Measurements from ENCODE around the gene MSH4. TPM values are rescaled to one million over a fixed set of nuclear protein-coding genes. Genes with fewer than 3 reads are reported as not detected.
"Not testable (repeated sequence)": the region's sequence is repeated elsewhere in the genome, so short reads cannot be mapped to it uniquely, and the experiment has no call there.

MSH4 gene
- under 1 TPM in 2 of 4 donors, not detected in 2; 0.67 to 0.93 TPM for total RNA-seq

DNA sequence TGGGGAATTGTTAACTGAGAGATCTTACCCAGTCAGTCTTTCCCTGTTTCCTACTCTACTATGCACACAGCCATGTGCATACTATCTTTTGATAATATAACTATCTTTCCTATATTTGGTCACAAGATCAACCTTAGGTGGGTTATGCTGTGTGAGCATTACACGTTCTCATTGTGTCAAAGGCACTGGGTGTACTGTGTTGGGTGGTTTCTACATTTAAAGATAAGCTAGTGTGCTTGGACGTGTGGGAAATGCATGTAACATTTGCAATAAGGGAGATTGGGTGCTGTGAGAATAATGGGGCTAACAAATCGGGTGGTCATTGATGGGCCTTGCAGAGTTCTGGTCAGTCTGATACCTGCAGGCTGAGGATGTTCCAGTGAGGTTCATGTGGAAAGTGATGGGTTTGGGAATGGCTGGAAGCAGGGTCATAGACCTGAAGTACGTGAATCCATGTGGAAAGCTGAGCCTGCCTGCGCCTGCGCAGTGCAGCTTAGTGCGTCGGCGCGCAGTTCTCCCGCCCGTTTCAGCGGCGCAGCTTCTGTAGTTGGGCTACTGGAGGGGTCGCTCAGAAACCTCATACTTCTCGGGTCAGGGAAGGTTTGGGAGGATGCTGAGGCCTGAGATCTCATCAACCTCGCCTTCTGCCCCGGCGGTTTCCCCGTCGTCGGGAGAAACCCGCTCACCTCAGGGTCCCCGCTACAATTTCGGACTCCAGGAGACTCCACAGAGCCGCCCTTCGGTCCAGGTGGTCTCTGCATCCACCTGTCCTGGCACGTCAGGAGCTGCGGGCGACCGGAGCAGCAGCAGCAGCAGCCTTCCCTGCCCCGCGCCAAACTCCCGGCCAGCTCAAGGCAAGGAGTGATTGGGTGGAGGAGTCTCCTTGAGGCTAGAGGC is at the start of gene MSH4:
MSH4 (plus strand) TSS at position 507 of the 897 bp plus-strand sequence; CDS start at position 611, 104 bp downstream.
- no peak within 1 kb of the TSS for H3K4me3 ChIP-seq
- peak; percentile 22 for ATAC-seq
- WGBS, 2 donors (ENCODE audit: low coverage in 1 of 2) = 68 to 81% methylated on average over 15 to 16 of the region's 34 CpGs
- H3K4me1 ChIP-seq = peaks cover 0 to under 1% (median 0%) of the 10 kb centered on the region in 3 donors
- no peaks in the 10 kb centered on the region for H3K27me3 ChIP-seq
- H3K36me3 ChIP-seq = peaks cover 12 to 71% of the 10 kb centered on the region in 2 donors
- H3K9me3 ChIP-seq = no peaks in the 10 kb centered on the region
- no peak within 1 kb of the TSS for H3K27ac ChIP-seq
- TF ChIP-seq EP300 (IDR thresholded peaks at IDR 0.05) = no peak
- TF ChIP-seq, protein P1, sequence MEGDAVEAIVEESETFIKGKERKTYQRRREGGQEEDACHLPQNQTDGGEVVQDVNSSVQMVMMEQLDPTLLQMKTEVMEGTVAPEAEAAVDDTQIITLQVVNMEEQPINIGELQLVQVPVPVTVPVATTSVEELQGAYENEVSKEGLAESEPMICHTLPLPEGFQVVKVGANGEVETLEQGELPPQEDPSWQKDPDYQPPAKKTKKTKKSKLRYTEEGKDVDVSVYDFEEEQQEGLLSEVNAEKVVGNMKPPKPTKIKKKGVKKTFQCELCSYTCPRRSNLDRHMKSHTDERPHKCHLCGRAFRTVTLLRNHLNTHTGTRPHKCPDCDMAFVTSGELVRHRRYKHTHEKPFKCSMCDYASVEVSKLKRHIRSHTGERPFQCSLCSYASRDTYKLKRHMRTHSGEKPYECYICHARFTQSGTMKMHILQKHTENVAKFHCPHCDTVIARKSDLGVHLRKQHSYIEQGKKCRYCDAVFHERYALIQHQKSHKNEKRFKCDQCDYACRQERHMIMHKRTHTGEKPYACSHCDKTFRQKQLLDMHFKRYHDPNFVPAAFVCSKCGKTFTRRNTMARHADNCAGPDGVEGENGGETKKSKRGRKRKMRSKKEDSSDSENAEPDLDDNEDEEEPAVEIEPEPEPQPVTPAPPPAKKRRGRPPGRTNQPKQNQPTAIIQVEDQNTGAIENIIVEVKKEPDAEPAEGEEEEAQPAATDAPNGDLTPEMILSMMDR (IDR thresholded peaks at IDR 0.05) = no peak
- no peak for TF ChIP-seq POLR2A (IDR thresholded peaks at IDR 0.05)
- TF ChIP-seq POLR2AphosphoS5 (IDR thresholded peaks at IDR 0.05) = no peak

DNA sequence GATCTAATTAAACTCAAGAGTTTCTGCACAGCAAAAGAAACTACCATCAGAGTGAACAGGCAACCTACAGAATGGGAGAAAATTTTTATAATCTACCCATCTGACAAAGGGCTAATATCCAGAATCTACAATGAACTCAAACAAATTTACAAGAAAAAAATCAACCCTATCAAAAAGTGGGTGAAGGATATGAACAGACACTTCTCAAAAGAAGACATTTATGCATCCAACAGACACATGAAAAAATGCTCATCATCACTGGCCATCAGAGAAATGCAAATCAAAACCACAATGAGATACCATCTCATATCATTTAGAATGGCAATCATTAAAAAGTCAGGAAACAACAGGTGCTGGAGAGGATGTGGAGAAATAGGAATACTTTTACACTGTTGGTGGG is 39.5 kb upstream of the MSH4 start:
- not testable (repeated sequence) for H3K4me1 ChIP-seq, H3K4me3 ChIP-seq, H3K27me3 ChIP-seq, H3K9me3 ChIP-seq, H3K27ac ChIP-seq, ATAC-seq
- H3K36me3 ChIP-seq = peaks cover 0 to 42% of the 10 kb centered on the region in 2 donors

DNA sequence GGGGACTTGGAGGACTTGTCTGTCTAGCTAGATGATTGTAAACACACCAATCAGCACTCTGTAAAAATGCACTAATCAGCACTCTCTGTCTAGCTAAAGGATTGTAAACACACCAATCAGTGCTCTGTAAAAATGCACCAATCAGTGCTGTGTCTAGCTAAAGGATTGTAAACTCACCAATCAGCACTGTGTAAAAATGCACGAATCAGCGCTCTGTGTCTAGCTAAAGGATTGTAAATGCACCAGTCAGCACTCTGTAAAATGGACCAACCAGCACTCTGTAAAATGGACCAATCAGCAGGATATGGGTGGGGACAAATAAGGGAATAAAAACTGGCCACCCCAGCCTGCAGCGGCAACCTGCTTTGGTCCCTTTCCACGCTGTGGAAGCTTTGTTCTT is 38.1 kb upstream of the MSH4 start:
- H3K4me3 ChIP-seq, H3K27ac ChIP-seq, H3K27me3 ChIP-seq, H3K9me3 ChIP-seq, H3K4me1 ChIP-seq, ATAC-seq: not testable (repeated sequence)
- WGBS, 2 donors (ENCODE audit: low coverage in 1 of 2) = 65 to 100% methylated on average over 2 to 3 of the region's 4 CpGs
- peaks cover 0 to 29% of the 10 kb centered on the region in 2 donors for H3K36me3 ChIP-seq

DNA sequence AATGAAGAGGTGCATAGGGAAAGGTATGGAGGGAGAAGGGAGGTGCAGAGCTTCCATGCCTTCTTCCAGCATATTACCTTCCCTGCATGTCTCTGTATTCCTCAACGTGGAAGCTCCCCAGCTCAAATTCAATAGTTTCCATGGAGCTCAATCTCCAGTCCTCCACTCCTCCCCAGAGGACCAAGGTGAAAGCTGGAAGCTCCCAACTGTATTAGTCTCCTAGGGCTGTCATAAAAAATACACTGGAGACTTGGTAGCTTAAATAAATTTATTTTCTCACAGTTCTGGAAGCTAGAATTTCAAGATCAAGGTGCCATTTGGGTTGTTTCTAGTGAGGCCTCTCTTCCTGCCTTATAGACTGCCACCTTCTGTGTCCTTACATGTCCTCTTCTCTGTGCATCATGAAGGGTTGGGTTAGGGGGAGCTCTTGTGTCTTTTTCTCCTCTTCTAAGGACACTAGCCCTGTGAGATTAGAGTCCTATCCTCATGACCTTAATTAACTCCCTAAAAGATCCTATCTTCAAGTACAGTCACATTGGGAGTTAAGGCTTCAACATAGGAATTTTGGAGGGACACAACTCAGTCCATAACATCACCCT is 32.5 kb upstream of the MSH4 start:
- Histone ChIP-seq H3K27me3 (no peaks in the 10 kb centered on the region), H3K4me1 (no peaks in the 10 kb centered on the region), H3K9me3 (no peaks in the 10 kb centered on the region), H3K27ac (no peak overlapping the region), H3K36me3 (peaks cover 0 to 8% of the 10 kb centered on the region in 2 donors), H3K4me3 (no peak overlapping the region)
- 40 to 77% methylated on average over 1 of the region's 1 CpG for WGBS, 2 donors (ENCODE audit: low coverage in 1 of 2)
- ATAC-seq = no peak
- TF ChIP-seq POLR2AphosphoS5 (IDR thresholded peaks at IDR 0.05) (no peak), EP300 (IDR thresholded peaks at IDR 0.05) (no peak), POLR2A (IDR thresholded peaks at IDR 0.05) (no peak)
- TF ChIP-seq, protein P1 (IDR thresholded peaks at IDR 0.05) = no peak

DNA sequence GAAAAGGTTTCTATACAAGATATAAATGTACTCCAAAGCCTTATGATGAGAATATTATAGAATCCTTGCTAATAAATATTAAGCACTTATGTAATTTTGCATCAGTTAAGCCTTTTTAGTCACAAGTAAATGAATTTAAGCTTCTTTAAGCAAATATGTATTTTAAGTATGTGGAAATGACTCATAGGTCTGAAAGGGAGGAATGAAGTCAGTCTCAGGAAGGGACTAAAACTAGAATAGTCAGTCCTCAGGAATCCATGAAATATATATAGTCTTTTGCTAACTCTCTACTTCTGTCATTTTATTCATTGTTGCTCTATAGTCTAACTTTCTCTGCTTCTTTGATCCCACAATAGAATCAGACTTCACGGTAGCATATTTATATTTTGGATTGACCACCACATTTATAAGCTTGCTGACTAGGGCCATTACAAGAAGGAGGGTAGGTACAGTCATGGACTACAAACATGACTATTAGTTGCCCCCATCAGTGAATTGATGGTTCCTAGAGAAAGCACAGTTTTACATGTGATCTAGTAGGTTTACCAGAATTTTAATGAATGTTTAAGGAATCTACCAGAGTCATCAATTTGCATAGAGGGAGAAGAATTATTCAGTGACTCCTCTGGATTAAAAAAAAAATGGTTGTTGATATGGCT is 30.9 kb upstream of the MSH4 start:
- no peak for TF ChIP-seq POLR2A (IDR thresholded peaks at IDR 0.05)
- TF ChIP-seq EP300 (IDR thresholded peaks at IDR 0.05) = no peak
- no peak for TF ChIP-seq POLR2AphosphoS5 (IDR thresholded peaks at IDR 0.05)
- TF ChIP-seq, protein P1 (IDR thresholded peaks at IDR 0.05) = no peak
- Histone ChIP-seq H3K27me3 (no peaks in the 10 kb centered on the region), H3K27ac (no peak overlapping the region), H3K36me3 (peaks cover 0 to 8% of the 10 kb centered on the region in 2 donors), H3K9me3 (no peaks in the 10 kb centered on the region), H3K4me3 (no peak overlapping the region), H3K4me1 (no peaks in the 10 kb centered on the region)
- WGBS, 2 donors (ENCODE audit: low coverage in 1 of 2) = 35 to 83% methylated on average over 1 of the region's 1 CpG
- ATAC-seq = no peak

Measured in gastroesophageal sphincter (tissue), 4 donors.